WTC11 (cell line): Measurements from ENCODE around the gene TAC3. TPM values are rescaled to one million over a fixed set of nuclear protein-coding genes. Genes with fewer than 3 reads are reported as not detected.

Experiments used
- ATAC-seq: fragments of 200-7000 bp; cut with Tn5 transposase; 2 replicates; pipeline ENCODE4 v1.10.0; 2021; ENCODE audit warnings: mild to moderate bottlenecking, moderate library complexity
- CTCF ChIA-PET: fragments of 300-600 bp; sonication (Branson Sonifier 250); formaldehyde crosslinking; loops from one replicate; lab custom pipeline; 2021; ENCODE audit warnings: antibody characterized with exemption; lab: Charles Lee
- POLR2A ChIA-PET: fragments of 350-600 bp; sonication (Branson Sonifier 250); formaldehyde crosslinking; loops from one replicate; lab custom pipeline; 2021; ENCODE audit warnings: antibody characterized with exemption; lab: Charles Lee
- DNase-seq: peaks from one replicate; pipeline ENCODE4 v3.0.0; 2021; ENCODE audit warnings: low spot score
- H3K27ac Mint-ChIP-seq: 2 replicates; pipeline ENCODE4 v1.8.0; 2021; ENCODE audit warnings: mixed read lengths
- H3K27me3 Mint-ChIP-seq: 2 replicates; pipeline ENCODE4 v1.8.0; 2021; ENCODE audit warnings: low read depth, mild to moderate bottlenecking, moderate library complexity, mixed read lengths
- H3K36me3 Mint-ChIP-seq: 2 replicates; pipeline ENCODE4 v1.8.0; 2021; ENCODE audit warnings: mixed read lengths
- H3K4me1 Mint-ChIP-seq: 2 replicates; pipeline ENCODE4 v1.8.0; 2022; ENCODE audit warnings: mixed read lengths
- H3K4me3 Mint-ChIP-seq: 2 replicates; pipeline ENCODE4 v1.8.0; 2021; ENCODE audit warnings: mild to moderate bottlenecking, moderate library complexity, mixed read lengths
- H3K9me3 Mint-ChIP-seq: 2 replicates; pipeline ENCODE4 v1.8.0; 2021; ENCODE audit warnings: mixed read lengths
- CREB1 ChIP-seq: sonication (generic); formaldehyde crosslinking; IDR thresholded peaks from 2 replicates; pipeline ENCODE4 v1.8.0; 2023; ENCODE audit warnings: mild to moderate bottlenecking, missing genetic modification reagents
- ELF4 ChIP-seq: sonication (generic); formaldehyde crosslinking; IDR thresholded peaks from 2 replicates; pipeline ENCODE4 v1.8.1; 2022; ENCODE audit warnings: low read depth, mild to moderate bottlenecking, moderate library complexity, missing genetic modification reagents
- FOXP1 ChIP-seq: sonication (generic); formaldehyde crosslinking; IDR thresholded peaks from 2 replicates; pipeline ENCODE4 v1.8.0; 2022; ENCODE audit warnings: missing genetic modification reagents, mild to moderate bottlenecking, moderate library complexity, borderline replicate concordance
- NFE2L1 ChIP-seq: sonication (generic); formaldehyde crosslinking; IDR thresholded peaks from 2 replicates; pipeline ENCODE4 v1.8.1; 2023; ENCODE audit warnings: missing genetic modification reagents
- NR1H2 ChIP-seq: sonication (generic); formaldehyde crosslinking; IDR thresholded peaks from 2 replicates; pipeline ENCODE4 v1.9.0; 2021; ENCODE audit warnings: mild to moderate bottlenecking, moderate library complexity, missing genetic modification reagents
- SP1 ChIP-seq: sonication (generic); formaldehyde crosslinking; conservative IDR thresholded peaks from 2 replicates; pipeline ENCODE4 v1.8.1; 2022; ENCODE audit warnings: missing genetic modification reagents
- ZNF121 ChIP-seq: sonication (generic); formaldehyde crosslinking; IDR thresholded peaks from 2 replicates; pipeline ENCODE4 v1.8.0; 2023; ENCODE audit warnings: missing genetic modification reagents
- ZNF138 ChIP-seq: sonication (generic); formaldehyde crosslinking; conservative IDR thresholded peaks from 2 replicates; pipeline ENCODE4 v1.8.1; 2022; ENCODE audit warnings: mild to moderate bottlenecking, moderate library complexity, missing genetic modification reagents
- ZNF423 ChIP-seq: fragments of 250-450 bp; sonication (Bioruptor Pico); IDR thresholded peaks from 2 replicates; pipeline ENCODE4 v2.1.2; 2022; ENCODE audit warnings: mild to moderate bottlenecking, moderate library complexity
- total RNA-seq: library from RNA; stranded (reverse); gene quantifications from 3 replicates; pipeline ENCODE4 v1.2.3, GENCODE V29; 2021
- TF ChIP-seq, protein P1 (sequence below): fragments of 250-450 bp; sonication (Bioruptor Pico); IDR thresholded peaks from 2 replicates; pipeline ENCODE4 v2.1.2; 2022; ENCODE audit warnings: mild to moderate bottlenecking, moderate library complexity
- TF ChIP-seq, protein P2 (sequence below): sonication (generic); formaldehyde crosslinking; IDR thresholded peaks from 2 replicates; pipeline ENCODE4 v1.8.0; 2023; ENCODE audit warnings: mild to moderate bottlenecking, missing genetic modification reagents
- TF ChIP-seq, protein P3 (sequence below): sonication (generic); formaldehyde crosslinking; IDR thresholded peaks from 2 replicates; pipeline ENCODE4 v1.8.1; 2022; ENCODE audit warnings: low read depth, missing genetic modification reagents, borderline replicate concordance
- TF ChIP-seq, protein P4 (sequence below): fragments of 250-450 bp; sonication (Bioruptor Pico); IDR thresholded peaks from 2 replicates; pipeline ENCODE4 v1.8.0; 2021; ENCODE audit warnings: mild to moderate bottlenecking
- TF ChIP-seq, protein P5 (sequence below): fragments of 250-450 bp; sonication (Bioruptor Pico); IDR thresholded peaks from 2 replicates; pipeline ENCODE4 v1.9.0; 2021; ENCODE audit warnings: mild to moderate bottlenecking, borderline replicate concordance
- TF ChIP-seq, protein P6 (sequence below): sonication (generic); formaldehyde crosslinking; IDR thresholded peaks from 2 replicates; pipeline ENCODE4 v1.8.1; 2023; ENCODE audit warnings: mild to moderate bottlenecking, missing genetic modification reagents
- TF ChIP-seq, protein P7 (sequence below): fragments of 250-450 bp; sonication (Bioruptor Pico); IDR thresholded peaks from 2 replicates; pipeline ENCODE4 v1.9.0; 2021; ENCODE audit warnings: mild to moderate bottlenecking

The TAC3 gene
- total RNA-seq, 1 experiment from 2014 or later, result 4.1 TPM

DNA sequence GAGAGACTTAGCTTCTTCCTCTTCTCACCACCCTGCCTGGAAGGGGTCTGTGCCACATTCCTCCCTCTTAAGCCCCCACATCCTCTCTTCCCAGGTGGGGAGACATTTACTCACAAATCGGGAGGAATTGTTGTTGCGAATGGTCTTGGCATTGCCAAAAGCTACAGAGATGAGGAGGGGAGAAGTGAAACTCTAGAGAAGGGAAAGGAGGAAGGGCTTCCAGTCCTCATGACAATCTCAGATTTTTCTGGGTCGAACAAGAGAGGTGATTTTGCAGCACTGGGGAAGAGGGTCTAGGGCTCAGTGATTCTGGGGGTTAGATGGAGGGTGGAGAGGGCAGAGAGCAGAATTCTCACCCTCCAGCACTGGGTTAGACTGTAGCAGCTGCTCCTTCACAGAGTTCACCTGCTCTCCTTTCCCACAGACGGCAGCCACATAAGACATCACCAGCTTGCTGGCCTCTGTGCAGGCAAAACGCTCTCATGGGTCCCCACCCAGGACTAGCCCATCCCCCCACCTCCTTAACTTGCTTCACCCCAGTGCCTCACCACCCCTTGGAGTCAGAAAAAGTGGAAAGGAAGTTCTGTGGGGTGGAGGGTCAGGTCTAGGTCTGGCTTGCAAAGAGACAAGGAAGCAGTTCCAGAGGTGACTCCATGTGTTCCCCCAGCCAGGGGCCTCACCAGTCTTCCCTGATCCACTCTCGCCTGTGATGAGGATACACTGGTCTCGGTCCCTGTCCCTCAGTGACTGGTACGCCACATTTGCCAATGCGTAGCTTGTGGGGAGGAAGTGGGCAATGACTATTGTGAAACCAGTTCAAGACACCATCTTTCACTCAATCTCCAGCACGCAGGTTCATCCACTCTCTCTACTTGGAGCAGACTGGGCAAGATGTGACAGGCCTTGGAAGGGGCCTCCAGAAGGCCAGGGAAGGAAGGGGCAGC lies 30.9 kb upstream of the TAC3 start:
- H3K4me1 Mint-ChIP-seq, result no peaks in the 10 kb centered on the region
- POLR2A ChIA-PET, result no interaction called here
- H3K36me3 Mint-ChIP-seq, result no peaks in the 10 kb centered on the region
- H3K27ac Mint-ChIP-seq, result no peak overlapping the region
- CTCF ChIA-PET, result interaction anchor here (0.9 to 2.5 kb wide), 7 partner anchors 16 to 77 kb away, joined by 3 to 7 read pairs (median 5); partner anchors contain the start of gene NEMP1
- H3K4me3 Mint-ChIP-seq, result no peak overlapping the region
- H3K9me3 Mint-ChIP-seq, result no peaks in the 10 kb centered on the region
- DNase-seq (no peak), ATAC-seq (no peak)
- no peak for TF ChIP-seq ZNF121
- no peak for TF ChIP-seq ZNF423 (CRISPR knock-in tag)
- TF ChIP-seq, protein P1, sequence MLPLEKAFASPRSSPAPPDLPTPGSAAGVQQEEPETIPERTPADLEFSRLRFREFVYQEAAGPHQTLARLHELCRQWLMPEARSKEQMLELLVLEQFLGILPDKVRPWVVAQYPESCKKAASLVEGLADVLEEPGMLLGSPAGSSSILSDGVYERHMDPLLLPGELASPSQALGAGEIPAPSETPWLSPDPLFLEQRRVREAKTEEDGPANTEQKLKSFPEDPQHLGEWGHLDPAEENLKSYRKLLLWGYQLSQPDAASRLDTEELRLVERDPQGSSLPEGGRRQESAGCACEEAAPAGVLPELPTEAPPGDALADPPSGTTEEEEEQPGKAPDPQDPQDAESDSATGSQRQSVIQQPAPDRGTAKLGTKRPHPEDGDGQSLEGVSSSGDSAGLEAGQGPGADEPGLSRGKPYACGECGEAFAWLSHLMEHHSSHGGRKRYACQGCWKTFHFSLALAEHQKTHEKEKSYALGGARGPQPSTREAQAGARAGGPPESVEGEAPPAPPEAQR (CRISPR knock-in tag), result no peak
- TF ChIP-seq, protein P2, sequence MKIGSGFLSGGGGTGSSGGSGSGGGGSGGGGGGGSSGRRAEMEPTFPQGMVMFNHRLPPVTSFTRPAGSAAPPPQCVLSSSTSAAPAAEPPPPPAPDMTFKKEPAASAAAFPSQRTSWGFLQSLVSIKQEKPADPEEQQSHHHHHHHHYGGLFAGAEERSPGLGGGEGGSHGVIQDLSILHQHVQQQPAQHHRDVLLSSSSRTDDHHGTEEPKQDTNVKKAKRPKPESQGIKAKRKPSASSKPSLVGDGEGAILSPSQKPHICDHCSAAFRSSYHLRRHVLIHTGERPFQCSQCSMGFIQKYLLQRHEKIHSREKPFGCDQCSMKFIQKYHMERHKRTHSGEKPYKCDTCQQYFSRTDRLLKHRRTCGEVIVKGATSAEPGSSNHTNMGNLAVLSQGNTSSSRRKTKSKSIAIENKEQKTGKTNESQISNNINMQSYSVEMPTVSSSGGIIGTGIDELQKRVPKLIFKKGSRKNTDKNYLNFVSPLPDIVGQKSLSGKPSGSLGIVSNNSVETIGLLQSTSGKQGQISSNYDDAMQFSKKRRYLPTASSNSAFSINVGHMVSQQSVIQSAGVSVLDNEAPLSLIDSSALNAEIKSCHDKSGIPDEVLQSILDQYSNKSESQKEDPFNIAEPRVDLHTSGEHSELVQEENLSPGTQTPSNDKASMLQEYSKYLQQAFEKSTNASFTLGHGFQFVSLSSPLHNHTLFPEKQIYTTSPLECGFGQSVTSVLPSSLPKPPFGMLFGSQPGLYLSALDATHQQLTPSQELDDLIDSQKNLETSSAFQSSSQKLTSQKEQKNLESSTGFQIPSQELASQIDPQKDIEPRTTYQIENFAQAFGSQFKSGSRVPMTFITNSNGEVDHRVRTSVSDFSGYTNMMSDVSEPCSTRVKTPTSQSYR (CRISPR knock-in tag), result no peak
- TF ChIP-seq, protein P3, sequence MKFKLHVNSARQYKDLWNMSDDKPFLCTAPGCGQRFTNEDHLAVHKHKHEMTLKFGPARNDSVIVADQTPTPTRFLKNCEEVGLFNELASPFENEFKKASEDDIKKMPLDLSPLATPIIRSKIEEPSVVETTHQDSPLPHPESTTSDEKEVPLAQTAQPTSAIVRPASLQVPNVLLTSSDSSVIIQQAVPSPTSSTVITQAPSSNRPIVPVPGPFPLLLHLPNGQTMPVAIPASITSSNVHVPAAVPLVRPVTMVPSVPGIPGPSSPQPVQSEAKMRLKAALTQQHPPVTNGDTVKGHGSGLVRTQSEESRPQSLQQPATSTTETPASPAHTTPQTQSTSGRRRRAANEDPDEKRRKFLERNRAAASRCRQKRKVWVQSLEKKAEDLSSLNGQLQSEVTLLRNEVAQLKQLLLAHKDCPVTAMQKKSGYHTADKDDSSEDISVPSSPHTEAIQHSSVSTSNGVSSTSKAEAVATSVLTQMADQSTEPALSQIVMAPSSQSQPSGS (CRISPR knock-in tag), result no peak
- TF ChIP-seq, protein P4, sequence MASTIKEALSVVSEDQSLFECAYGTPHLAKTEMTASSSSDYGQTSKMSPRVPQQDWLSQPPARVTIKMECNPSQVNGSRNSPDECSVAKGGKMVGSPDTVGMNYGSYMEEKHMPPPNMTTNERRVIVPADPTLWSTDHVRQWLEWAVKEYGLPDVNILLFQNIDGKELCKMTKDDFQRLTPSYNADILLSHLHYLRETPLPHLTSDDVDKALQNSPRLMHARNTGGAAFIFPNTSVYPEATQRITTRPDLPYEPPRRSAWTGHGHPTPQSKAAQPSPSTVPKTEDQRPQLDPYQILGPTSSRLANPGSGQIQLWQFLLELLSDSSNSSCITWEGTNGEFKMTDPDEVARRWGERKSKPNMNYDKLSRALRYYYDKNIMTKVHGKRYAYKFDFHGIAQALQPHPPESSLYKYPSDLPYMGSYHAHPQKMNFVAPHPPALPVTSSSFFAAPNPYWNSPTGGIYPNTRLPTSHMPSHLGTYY (CRISPR knock-in tag), result no peak
- no peak for TF ChIP-seq FOXP1 (CRISPR knock-in tag)
- TF ChIP-seq, protein P5, sequence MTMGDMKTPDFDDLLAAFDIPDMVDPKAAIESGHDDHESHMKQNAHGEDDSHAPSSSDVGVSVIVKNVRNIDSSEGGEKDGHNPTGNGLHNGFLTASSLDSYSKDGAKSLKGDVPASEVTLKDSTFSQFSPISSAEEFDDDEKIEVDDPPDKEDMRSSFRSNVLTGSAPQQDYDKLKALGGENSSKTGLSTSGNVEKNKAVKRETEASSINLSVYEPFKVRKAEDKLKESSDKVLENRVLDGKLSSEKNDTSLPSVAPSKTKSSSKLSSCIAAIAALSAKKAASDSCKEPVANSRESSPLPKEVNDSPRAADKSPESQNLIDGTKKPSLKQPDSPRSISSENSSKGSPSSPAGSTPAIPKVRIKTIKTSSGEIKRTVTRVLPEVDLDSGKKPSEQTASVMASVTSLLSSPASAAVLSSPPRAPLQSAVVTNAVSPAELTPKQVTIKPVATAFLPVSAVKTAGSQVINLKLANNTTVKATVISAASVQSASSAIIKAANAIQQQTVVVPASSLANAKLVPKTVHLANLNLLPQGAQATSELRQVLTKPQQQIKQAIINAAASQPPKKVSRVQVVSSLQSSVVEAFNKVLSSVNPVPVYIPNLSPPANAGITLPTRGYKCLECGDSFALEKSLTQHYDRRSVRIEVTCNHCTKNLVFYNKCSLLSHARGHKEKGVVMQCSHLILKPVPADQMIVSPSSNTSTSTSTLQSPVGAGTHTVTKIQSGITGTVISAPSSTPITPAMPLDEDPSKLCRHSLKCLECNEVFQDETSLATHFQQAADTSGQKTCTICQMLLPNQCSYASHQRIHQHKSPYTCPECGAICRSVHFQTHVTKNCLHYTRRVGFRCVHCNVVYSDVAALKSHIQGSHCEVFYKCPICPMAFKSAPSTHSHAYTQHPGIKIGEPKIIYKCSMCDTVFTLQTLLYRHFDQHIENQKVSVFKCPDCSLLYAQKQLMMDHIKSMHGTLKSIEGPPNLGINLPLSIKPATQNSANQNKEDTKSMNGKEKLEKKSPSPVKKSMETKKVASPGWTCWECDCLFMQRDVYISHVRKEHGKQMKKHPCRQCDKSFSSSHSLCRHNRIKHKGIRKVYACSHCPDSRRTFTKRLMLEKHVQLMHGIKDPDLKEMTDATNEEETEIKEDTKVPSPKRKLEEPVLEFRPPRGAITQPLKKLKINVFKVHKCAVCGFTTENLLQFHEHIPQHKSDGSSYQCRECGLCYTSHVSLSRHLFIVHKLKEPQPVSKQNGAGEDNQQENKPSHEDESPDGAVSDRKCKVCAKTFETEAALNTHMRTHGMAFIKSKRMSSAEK (CRISPR knock-in tag), result no peak
- TF ChIP-seq, all 79 proteins: peak for 0
- peaks cover 7% of the 10 kb centered on the region; the same call in 1 of the 2 replicates for H3K27me3 Mint-ChIP-seq

DNA sequence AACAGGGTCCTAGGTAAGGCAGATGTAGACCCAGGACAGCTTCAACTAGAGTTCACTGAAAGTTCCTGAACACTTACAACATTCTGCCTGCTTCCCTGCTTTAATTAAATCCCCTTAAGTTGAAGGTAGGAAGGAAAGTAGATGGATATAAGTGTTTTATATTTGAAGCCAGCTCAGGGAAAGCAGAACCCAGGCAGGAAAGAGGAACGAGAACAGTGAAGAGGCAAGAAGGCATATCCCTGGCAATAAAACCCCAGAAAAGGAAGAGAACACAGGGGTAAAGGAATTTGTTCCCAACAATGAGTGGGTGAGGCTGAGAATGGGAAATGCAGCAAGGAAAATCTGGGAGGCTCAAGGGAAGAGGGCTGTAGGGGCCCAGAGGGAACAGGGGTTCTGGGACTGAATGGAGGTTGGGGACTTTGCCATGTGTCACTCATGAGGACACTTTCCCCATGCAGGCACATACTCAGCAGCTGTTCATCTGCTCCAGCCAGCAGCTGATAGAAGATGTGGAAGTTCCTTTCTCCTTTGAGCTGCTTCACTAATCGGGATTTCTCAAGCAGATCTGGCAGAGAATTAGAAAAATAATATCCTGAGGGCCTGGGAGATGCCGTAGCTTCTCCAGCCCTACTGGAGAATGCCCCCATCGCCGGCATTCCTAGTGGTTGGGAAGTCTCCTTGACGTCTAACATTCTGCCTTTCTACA lies 29.9 kb upstream of the TAC3 start:
- H3K4me3 Mint-ChIP-seq, result no peak overlapping the region
- POLR2A ChIA-PET, result no interaction called here
- ATAC-seq, result no peak
- CTCF ChIA-PET, result interaction anchor here (0.9 to 2.5 kb wide), 5 partner anchors 15 to 78 kb away, joined by 3 to 7 read pairs (median 4); partner anchors contain the start of gene NEMP1
- no peaks in the 10 kb centered on the region for H3K9me3 Mint-ChIP-seq
- no peak overlapping the region for H3K27ac Mint-ChIP-seq
- DNase-seq, result no peak
- H3K36me3 Mint-ChIP-seq, result no peaks in the 10 kb centered on the region
- peaks cover 10% of the 10 kb centered on the region; the same call in 1 of the 2 replicates for H3K27me3 Mint-ChIP-seq
- H3K4me1 Mint-ChIP-seq, result no peaks in the 10 kb centered on the region
- TF ChIP-seq ZNF138 (CRISPR knock-in tag), result no peak
- TF ChIP-seq, protein P6, sequence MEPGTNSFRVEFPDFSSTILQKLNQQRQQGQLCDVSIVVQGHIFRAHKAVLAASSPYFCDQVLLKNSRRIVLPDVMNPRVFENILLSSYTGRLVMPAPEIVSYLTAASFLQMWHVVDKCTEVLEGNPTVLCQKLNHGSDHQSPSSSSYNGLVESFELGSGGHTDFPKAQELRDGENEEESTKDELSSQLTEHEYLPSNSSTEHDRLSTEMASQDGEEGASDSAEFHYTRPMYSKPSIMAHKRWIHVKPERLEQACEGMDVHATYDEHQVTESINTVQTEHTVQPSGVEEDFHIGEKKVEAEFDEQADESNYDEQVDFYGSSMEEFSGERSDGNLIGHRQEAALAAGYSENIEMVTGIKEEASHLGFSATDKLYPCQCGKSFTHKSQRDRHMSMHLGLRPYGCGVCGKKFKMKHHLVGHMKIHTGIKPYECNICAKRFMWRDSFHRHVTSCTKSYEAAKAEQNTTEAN (CRISPR knock-in tag), result no peak
- no peak for TF ChIP-seq NR1H2 (CRISPR knock-in tag)
- no peak for TF ChIP-seq SP1 (CRISPR knock-in tag)
- TF ChIP-seq, protein P7, sequence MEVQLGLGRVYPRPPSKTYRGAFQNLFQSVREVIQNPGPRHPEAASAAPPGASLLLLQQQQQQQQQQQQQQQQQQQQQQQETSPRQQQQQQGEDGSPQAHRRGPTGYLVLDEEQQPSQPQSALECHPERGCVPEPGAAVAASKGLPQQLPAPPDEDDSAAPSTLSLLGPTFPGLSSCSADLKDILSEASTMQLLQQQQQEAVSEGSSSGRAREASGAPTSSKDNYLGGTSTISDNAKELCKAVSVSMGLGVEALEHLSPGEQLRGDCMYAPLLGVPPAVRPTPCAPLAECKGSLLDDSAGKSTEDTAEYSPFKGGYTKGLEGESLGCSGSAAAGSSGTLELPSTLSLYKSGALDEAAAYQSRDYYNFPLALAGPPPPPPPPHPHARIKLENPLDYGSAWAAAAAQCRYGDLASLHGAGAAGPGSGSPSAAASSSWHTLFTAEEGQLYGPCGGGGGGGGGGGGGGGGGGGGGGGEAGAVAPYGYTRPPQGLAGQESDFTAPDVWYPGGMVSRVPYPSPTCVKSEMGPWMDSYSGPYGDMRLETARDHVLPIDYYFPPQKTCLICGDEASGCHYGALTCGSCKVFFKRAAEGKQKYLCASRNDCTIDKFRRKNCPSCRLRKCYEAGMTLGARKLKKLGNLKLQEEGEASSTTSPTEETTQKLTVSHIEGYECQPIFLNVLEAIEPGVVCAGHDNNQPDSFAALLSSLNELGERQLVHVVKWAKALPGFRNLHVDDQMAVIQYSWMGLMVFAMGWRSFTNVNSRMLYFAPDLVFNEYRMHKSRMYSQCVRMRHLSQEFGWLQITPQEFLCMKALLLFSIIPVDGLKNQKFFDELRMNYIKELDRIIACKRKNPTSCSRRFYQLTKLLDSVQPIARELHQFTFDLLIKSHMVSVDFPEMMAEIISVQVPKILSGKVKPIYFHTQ (CRISPR knock-in tag), result no peak
- no peak for TF ChIP-seq CREB1 (CRISPR knock-in tag)
- TF ChIP-seq NFE2L1 (CRISPR knock-in tag), result no peak
- no peak for TF ChIP-seq ELF4
